Measurements from ENCODE around the gene TRRAP. TPM values are rescaled to one million over a fixed set of nuclear protein-coding genes. Genes with fewer than 3 reads are reported as not detected.

TRRAP gene
- total RNA-seq, 3 donors from 2014 or later = 47.0 to 48.7 (median 47.5) TPM

DNA sequence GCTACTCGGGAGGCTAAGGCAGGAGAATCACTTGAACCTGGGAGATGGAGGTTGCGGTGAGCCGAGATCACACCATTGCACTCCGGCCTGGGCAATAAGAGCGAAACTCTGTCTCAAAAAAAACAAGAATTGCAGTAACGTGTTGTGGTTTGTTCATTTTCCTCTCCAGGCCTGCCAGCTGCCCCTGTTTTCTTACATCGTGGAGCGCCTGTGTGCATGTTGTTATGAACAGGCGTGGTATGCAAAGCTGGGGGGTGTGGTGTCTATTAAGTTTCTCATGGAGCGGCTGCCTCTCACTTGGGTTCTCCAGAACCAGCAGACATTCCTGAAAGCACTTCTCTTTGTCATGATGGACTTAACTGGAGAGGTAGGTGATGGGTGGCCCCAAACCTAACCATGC lies 52.1 kb downstream of the TRRAP start:
- Mint-ChIP-seq H3K36me3 (ENCODE audit: insufficient read depth) (peaks cover 53% of the 10 kb centered on the region), H3K4me3 (no peak overlapping the region)
- ATAC-seq = peak; percentile 39 to 44

DNA sequence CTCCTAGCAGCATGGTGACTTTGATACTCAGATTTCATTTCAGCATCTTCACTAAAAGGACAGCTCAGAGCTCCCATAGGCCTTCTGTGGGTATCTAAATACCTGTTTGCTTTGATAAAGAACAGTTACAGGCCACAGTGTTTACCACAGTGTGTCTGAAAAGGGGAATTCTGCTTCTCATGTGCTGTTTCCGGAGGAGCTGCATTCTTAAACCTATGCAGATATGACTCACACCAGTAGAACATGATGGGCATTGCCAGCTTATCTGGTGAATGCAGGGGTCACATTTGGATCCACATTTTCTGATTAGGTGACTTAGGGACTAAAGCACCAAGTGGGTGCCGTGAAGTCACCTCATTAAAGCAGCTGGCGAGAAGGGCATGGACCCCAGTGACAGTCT lies 52.6 kb downstream of the TRRAP start:
- ATAC-seq (peak; percentile 89 to 95), DNase-seq (no peak)
- Mint-ChIP-seq H3K9me3 (no peaks in the 10 kb centered on the region), H3K4me1 (ENCODE audit: low read depth) (peaks cover 22% of the 10 kb centered on the region), H3K27me3 (ENCODE audit: low read depth) (no peaks in the 10 kb centered on the region), H3K4me3 (peak overlapping the region; percentile 73), H3K36me3 (ENCODE audit: insufficient read depth) (peaks cover 51% of the 10 kb centered on the region)

More for the DNA sequence above, 52.1 kb downstream of the TRRAP start:
- Mint-ChIP-seq H3K27me3 (ENCODE audit: low read depth) (no peaks in the 10 kb centered on the region), H3K9me3 (no peaks in the 10 kb centered on the region), H3K4me1 (ENCODE audit: low read depth) (peaks cover 22% of the 10 kb centered on the region)
- DNase-seq = no peak

DNA sequence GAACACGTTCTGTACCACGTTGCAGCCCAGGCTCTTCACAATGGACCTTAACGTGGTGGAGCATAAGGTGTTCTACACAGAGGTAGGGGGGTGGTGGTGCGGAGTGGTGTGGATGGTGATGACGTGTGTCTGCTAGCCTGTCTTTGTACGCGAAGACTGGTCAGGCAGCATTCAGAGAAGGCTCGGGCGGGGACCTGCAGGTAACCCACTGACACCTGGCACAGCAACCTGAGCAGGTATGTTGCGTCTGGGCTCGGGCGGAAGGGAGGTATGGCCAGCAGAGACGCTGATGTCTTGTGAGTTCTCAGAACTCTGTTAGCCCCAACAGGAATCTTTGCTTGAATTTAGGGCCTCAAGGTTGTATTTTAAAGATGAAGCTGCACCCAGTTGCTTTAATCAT lies 55.0 kb downstream of the TRRAP start:
- Mint-ChIP-seq H3K36me3 (ENCODE audit: insufficient read depth) (peaks cover 34% of the 10 kb centered on the region), H3K4me3 (no peak overlapping the region), H3K9me3 (no peaks in the 10 kb centered on the region), H3K27me3 (ENCODE audit: low read depth) (no peaks in the 10 kb centered on the region), H3K4me1 (ENCODE audit: low read depth) (peaks cover 20% of the 10 kb centered on the region)
- ATAC-seq = no peak
- DNase-seq = no peak

DNA sequence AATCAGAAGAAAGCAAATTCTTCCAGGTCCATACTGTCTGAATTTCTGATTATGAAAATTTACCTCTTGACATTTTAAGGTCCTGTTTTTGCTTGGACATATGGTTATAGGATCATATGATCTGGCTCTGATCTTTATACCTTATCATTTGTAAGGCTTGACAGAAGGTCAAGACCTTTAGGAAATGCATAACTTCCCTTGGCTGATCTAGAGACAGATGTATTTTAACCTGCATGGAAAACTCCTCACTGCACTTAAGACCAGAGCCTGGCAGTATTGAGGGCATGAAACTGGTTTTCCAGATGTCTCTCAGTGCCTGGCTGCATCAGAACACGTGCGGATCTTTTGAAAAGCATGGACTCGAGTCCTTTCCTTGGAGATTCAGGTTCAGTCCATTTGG lies 55.9 kb downstream of the TRRAP start:
- no peak for ATAC-seq
- peaks cover 39% of the 10 kb centered on the region for H3K36me3 Mint-ChIP-seq (ENCODE audit: insufficient read depth)
- H3K4me3 Mint-ChIP-seq = no peak overlapping the region
- no peak for DNase-seq
- peaks cover 20% of the 10 kb centered on the region for H3K4me1 Mint-ChIP-seq (ENCODE audit: low read depth)
- H3K9me3 Mint-ChIP-seq = no peaks in the 10 kb centered on the region
- no peaks in the 10 kb centered on the region for H3K27me3 Mint-ChIP-seq (ENCODE audit: low read depth)

DNA sequence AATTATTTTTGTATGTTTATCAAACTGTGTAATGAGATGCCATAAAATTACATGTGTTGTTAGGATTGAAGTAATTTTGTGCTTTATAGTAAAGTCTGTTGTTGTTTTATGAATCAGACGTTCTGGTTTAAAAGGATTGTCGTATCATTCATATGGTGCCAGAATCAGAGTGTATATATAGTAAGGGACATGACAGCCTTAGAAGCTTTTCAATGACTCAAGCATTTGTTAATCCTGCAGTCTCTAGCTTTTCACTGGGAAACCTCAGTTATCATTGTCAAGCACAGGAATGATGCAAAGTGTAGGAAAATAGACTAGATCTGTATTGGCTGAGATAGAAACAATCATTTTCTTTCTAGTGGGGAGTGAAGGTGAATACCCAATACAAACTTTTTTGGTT lies 57.5 kb downstream of the TRRAP start:
- ATAC-seq = no peak
- peaks cover 34% of the 10 kb centered on the region for H3K36me3 Mint-ChIP-seq (ENCODE audit: insufficient read depth)
- peaks cover 10% of the 10 kb centered on the region for H3K4me1 Mint-ChIP-seq (ENCODE audit: low read depth)
- H3K27me3 Mint-ChIP-seq (ENCODE audit: low read depth) = no peaks in the 10 kb centered on the region
- H3K9me3 Mint-ChIP-seq = no peaks in the 10 kb centered on the region
- H3K4me3 Mint-ChIP-seq = no peak overlapping the region
- DNase-seq = no peak

DNA sequence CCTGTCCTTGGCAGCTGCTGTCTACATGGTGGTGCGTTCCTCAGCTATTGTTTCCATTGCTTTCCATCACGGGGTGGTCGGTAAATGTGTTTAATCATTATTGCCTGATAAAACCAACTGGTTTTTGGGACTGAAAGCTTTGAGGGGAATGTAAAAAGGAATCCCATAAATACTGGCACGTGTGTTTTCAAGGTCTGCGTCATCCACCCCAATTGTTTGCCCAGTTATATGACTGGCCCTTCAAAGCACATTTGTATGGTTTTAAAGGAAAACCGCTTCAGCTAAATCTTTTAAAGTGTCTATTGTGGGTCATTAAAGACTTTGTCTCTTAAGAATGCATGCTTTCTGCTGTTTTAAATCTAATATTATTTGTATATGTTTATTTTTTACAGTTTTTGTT lies 65.0 kb downstream of the TRRAP start:
- H3K4me1 Mint-ChIP-seq (ENCODE audit: low read depth) = no peaks in the 10 kb centered on the region
- ATAC-seq = no peak
- no peak overlapping the region for H3K4me3 Mint-ChIP-seq
- peaks cover 36% of the 10 kb centered on the region for H3K36me3 Mint-ChIP-seq (ENCODE audit: insufficient read depth)
- H3K9me3 Mint-ChIP-seq = no peaks in the 10 kb centered on the region
- H3K27me3 Mint-ChIP-seq (ENCODE audit: low read depth) = no peaks in the 10 kb centered on the region
- no peak for DNase-seq

DNA sequence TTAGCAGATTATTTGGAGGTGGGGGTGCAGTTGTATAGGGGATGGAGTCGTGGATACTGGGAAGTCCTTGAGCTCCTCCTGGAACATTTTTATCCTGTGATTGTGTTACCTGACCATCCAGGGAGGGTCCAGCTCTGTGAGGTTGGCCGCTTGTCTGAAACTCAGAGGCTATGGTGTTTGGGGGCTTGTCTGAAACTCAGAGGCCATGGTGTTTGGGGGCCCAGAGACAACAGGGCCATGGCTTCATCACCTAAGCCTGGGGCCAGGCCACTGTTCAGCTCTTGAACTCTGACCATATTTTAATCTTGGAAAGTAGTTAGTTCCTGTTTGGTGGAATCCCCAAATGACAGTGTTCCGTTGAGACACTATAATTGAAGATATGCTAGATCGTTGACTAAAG lies 66.1 kb downstream of the TRRAP start:
- DNase-seq = no peak
- ATAC-seq = no peak
- H3K27me3 Mint-ChIP-seq (ENCODE audit: low read depth) = no peaks in the 10 kb centered on the region
- H3K9me3 Mint-ChIP-seq = no peaks in the 10 kb centered on the region
- H3K36me3 Mint-ChIP-seq (ENCODE audit: insufficient read depth) = peaks cover 32% of the 10 kb centered on the region
- H3K4me3 Mint-ChIP-seq = no peak overlapping the region
- H3K4me1 Mint-ChIP-seq (ENCODE audit: low read depth) = no peaks in the 10 kb centered on the region

DNA sequence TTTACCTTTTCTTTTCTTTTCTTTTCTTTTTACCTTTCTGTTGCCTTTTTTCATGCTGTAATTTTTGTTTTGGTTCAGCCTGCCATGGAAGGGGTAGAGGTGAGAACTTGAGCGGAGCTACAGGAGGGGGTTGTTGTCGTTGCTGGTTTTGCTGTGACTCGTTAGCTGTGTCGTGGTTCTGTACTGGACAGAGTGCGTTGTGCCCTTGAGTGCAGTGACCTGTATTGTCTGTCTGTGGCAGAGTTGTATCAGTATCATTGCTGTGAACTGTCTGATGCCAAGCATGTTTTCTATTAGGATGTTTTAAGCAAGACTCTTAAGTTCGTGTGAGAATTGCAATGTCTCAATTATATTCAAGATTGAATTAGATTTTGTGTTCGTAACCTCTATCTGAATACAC lies 67.5 kb downstream of the TRRAP start:
- peaks cover 45% of the 10 kb centered on the region for H3K36me3 Mint-ChIP-seq (ENCODE audit: insufficient read depth)

DNA sequence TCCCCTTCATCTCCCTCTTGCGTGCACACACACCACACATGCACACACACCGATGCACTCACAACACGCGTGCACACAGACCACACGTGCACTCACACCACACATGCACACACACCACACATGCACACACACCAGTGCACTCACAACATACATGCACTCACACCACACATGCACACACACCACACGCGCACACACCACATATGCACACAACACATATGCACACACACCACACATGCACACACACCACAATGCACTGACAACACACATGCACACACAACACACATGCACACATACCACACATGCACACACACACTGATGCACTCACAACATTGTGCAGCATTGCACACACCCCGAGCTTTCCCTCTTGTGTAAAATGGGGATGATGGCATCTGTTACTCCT lies 68.1 kb downstream of the TRRAP start:
- H3K9me3 Mint-ChIP-seq = no peaks in the 10 kb centered on the region
- no peak for ATAC-seq
- no peak for DNase-seq

More for the DNA sequence above, 67.5 kb downstream of the TRRAP start:
- no peak overlapping the region for H3K4me3 Mint-ChIP-seq
- DNase-seq (no peak), ATAC-seq (no peak)
- no peaks in the 10 kb centered on the region for H3K4me1 Mint-ChIP-seq (ENCODE audit: low read depth)
- H3K27me3 Mint-ChIP-seq (ENCODE audit: low read depth) = no peaks in the 10 kb centered on the region
- no peaks in the 10 kb centered on the region for H3K9me3 Mint-ChIP-seq

DNA sequence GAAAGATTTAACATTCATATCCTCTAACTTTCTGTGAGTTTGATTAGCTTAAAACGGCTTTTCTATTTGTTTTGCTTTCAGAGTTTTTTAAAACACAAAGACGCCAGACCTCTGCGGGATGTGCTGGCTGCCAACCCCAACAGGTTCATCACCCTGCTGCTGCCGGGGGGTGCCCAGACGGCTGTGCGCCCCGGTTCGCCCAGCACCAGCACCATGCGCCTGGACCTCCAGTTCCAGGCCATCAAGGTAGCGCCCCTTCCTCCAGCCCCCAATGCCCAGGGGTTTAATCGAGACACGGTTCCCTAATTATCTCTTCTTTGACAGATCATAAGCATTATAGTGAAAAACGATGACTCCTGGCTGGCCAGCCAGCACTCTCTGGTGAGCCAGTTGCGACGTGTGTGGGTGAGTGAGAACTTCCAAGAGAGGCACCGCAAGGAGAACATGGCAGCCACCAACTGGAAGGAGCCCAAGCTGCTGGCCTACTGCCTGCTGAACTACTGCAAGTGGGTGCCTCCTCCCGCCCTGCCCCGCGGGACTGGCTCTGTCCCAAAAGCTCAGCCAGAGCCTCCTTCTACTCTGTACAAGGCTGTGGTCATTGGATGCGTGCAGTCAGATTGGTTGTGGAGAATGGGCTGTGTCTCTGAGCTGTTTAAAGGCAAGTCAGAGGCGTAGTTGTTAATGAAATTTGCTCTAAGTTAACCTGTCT lies 71.2 kb downstream of the TRRAP start:
- ATAC-seq = no peak
- Mint-ChIP-seq H3K36me3 (ENCODE audit: insufficient read depth) (peaks cover 57% of the 10 kb centered on the region), H3K27me3 (ENCODE audit: low read depth) (no peaks in the 10 kb centered on the region)

More for the DNA sequence above, 68.1 kb downstream of the TRRAP start:
- peaks cover 44% of the 10 kb centered on the region for H3K36me3 Mint-ChIP-seq (ENCODE audit: insufficient read depth)
- no peaks in the 10 kb centered on the region for H3K27me3 Mint-ChIP-seq (ENCODE audit: low read depth)
- no peaks in the 10 kb centered on the region for H3K4me1 Mint-ChIP-seq (ENCODE audit: low read depth)
- no peak overlapping the region for H3K4me3 Mint-ChIP-seq

DNA sequence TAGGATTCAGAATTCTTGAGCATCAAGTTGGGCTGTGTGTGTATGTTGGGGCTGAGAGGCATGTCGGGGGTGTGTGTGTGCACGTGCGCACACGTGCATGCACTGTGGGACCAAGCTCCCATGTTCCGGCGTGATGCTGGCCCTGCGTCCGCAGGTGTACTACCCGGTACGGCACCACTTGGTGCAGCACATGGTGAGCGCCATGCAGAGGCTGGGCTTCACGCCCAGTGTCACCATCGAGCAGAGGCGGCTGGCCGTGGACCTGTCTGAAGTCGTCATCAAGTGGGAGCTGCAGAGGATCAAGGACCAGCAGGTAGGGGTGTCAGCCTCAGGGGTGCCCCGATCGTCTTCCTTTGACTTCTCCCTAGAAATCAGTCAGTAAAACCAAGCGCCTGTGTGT lies 77.7 kb downstream of the TRRAP start:
- H3K9me3 Mint-ChIP-seq = no peaks in the 10 kb centered on the region
- DNase-seq = no peak
- no peak overlapping the region for H3K4me3 Mint-ChIP-seq
- no peak for ATAC-seq
- peaks cover 72% of the 10 kb centered on the region for H3K36me3 Mint-ChIP-seq (ENCODE audit: insufficient read depth)
- no peaks in the 10 kb centered on the region for H3K4me1 Mint-ChIP-seq (ENCODE audit: low read depth)
- H3K27me3 Mint-ChIP-seq (ENCODE audit: low read depth) = no peaks in the 10 kb centered on the region

More for the DNA sequence above, 71.2 kb downstream of the TRRAP start:
- Mint-ChIP-seq H3K9me3 (no peaks in the 10 kb centered on the region), H3K4me1 (ENCODE audit: low read depth) (no peaks in the 10 kb centered on the region), H3K4me3 (no peak overlapping the region)
- DNase-seq = no peak

DNA sequence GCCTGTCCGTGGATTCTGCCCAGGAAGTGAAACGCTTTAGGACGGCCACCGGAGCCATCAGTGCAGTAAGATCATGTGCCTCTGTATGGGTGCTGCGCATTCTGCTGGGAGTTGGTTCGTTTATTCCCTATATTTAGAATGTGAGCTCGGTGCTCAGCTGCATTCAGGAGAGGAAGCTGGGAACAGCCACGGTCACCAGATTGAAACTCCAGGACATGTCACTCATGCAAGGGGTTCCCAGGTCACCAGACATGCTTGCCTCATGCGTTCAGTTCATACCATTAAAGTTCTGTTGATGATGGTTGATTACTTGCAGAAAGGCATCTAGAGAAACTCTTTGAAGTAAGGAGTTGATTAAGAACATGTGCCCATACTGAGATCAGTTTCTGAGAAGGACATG lies 78.1 kb downstream of the TRRAP start:
- ATAC-seq (no peak), DNase-seq (no peak)
- no peaks in the 10 kb centered on the region for H3K4me1 Mint-ChIP-seq (ENCODE audit: low read depth)
- H3K4me3 Mint-ChIP-seq = no peak overlapping the region
- H3K36me3 Mint-ChIP-seq (ENCODE audit: insufficient read depth) = peaks cover 71% of the 10 kb centered on the region
- no peaks in the 10 kb centered on the region for H3K27me3 Mint-ChIP-seq (ENCODE audit: low read depth)
- H3K9me3 Mint-ChIP-seq = no peaks in the 10 kb centered on the region

DNA sequence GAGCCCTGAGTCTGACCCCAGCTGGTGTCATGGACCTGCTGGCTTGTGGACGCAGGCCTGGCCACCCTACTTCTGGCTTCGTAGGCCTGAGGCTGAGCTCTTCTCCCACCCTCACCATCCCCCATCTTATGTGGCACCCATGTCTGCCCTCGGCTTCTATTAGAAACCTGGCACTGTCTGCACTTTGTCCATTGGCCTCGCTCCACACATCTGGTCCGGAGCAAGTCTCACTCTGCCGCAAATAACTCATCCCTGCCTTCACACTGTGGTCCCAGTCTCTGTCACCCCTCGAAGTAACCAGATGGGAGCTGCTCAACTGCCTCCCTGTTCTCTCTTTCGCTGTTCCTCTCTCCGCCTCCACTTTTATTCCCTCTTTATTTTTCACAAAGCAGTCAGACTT lies 78.6 kb downstream of the TRRAP start:
- Mint-ChIP-seq H3K4me1 (ENCODE audit: low read depth) (no peaks in the 10 kb centered on the region), H3K36me3 (ENCODE audit: insufficient read depth) (peaks cover 70% of the 10 kb centered on the region), H3K27me3 (ENCODE audit: low read depth) (no peaks in the 10 kb centered on the region), H3K4me3 (no peak overlapping the region), H3K9me3 (no peaks in the 10 kb centered on the region)
- ATAC-seq (no peak), DNase-seq (no peak)

DNA sequence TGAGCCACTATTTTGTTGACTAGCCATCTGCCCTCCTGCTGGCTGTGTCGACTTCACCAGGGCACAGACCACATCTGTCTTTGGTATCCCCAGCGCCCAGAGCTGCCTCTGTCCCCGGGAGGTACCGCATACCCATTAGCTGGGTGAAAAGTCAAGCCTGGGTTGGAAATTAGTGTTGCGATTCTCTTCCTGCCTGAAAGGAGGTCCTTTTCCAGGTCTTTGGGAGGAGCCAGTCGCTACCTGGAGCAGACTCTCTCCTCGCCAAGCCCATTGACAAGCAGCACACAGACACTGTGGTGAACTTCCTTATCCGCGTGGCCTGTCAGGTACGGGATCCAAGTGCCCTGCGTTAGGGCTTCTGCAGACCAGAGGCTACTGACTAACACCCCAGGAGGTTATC lies 79.4 kb downstream of the TRRAP start:
- no peaks in the 10 kb centered on the region for H3K4me1 Mint-ChIP-seq (ENCODE audit: low read depth)
- H3K36me3 Mint-ChIP-seq (ENCODE audit: insufficient read depth) = peaks cover 71% of the 10 kb centered on the region
- H3K9me3 Mint-ChIP-seq = no peaks in the 10 kb centered on the region
- DNase-seq (no peak), ATAC-seq (no peak)
- no peaks in the 10 kb centered on the region for H3K27me3 Mint-ChIP-seq (ENCODE audit: low read depth)
- H3K4me3 Mint-ChIP-seq = no peak overlapping the region

DNA sequence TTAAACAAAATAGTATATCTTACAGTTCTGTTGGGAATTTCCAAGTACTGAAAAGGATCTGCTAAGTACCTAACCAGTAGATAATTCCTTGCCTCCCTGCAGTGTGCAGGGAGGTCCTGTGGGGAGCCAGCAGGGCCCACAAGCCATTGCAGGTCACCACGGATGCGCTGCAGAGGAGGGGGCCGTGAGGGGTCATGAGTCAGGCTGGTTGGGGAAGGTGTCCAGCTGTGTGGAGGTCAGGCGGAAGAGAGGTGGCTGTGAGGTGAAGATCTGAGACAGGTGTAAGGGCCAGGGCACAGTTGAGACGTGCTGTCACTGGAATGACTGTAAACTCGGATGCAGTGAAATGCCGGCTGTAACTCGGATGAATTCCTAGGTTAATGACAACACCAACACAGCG lies 80.6 kb downstream of the TRRAP start:
- Mint-ChIP-seq H3K36me3 (ENCODE audit: insufficient read depth) (peaks cover 61% of the 10 kb centered on the region), H3K4me3 (no peak overlapping the region), H3K27me3 (ENCODE audit: low read depth) (no peaks in the 10 kb centered on the region), H3K4me1 (ENCODE audit: low read depth) (no peaks in the 10 kb centered on the region), H3K9me3 (no peaks in the 10 kb centered on the region)
- ATAC-seq (no peak), DNase-seq (no peak)
